GM12875 (cell line): ENCODE data around the gene C11orf54.

Experiments
- H3K4me3 ChIP-seq: one replicate; pipeline ENCODE4 v1.5.1; 2011; ENCODE audit warnings: low read depth, low read length, control low read depth
- TF ChIP-seq, protein P1 (sequence below): IDR thresholded peaks from 2 replicates; pipeline ENCODE4 v1.5.1; 2011; ENCODE audit warnings: low read depth, mild to moderate bottlenecking, control low read depth, inconsistent platforms, low read length, moderate library complexity, borderline replicate concordance; ENCODE audit not compliant: insufficient read depth

The C11orf54 gene

DNA sequence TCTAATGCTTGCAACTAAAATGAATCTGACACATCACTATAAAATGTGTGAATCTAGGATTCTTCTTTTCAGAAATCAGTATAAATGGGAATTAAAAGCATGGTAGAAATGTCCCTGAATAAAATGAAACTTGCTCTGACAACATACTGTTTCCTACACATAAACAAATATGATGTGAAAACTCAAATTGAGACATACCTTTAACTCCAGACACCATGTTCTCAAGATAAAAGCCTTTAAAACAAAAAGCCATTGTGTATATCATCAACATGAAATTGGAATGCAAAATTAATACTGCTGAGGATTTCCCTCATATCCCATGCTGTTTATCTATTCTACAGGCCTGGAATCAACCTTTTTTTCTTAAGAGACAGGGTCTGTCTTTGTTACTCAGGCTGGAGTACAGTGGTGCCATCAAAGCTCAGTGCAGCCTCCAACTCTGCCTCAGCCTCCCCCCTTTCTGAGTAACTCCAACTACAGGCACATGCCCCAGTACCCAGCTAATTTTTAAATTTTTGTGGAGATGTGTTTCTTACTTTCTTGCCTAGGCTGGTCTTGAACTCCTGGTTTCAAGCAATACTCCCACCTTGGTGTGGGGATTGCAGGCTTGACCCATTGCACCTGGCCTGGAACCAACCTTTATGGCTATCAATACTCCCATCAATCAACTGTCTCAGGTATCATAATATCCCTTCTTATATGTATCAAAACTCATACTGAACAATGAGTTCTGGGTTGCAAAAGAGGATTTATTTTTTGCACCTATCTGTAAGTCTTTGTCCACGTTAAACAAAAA lies 6.8 kb upstream of the C11orf54 start:
- TF ChIP-seq, protein P1, sequence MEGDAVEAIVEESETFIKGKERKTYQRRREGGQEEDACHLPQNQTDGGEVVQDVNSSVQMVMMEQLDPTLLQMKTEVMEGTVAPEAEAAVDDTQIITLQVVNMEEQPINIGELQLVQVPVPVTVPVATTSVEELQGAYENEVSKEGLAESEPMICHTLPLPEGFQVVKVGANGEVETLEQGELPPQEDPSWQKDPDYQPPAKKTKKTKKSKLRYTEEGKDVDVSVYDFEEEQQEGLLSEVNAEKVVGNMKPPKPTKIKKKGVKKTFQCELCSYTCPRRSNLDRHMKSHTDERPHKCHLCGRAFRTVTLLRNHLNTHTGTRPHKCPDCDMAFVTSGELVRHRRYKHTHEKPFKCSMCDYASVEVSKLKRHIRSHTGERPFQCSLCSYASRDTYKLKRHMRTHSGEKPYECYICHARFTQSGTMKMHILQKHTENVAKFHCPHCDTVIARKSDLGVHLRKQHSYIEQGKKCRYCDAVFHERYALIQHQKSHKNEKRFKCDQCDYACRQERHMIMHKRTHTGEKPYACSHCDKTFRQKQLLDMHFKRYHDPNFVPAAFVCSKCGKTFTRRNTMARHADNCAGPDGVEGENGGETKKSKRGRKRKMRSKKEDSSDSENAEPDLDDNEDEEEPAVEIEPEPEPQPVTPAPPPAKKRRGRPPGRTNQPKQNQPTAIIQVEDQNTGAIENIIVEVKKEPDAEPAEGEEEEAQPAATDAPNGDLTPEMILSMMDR: no peak
- no peak overlapping the region for H3K4me3 ChIP-seq

DNA sequence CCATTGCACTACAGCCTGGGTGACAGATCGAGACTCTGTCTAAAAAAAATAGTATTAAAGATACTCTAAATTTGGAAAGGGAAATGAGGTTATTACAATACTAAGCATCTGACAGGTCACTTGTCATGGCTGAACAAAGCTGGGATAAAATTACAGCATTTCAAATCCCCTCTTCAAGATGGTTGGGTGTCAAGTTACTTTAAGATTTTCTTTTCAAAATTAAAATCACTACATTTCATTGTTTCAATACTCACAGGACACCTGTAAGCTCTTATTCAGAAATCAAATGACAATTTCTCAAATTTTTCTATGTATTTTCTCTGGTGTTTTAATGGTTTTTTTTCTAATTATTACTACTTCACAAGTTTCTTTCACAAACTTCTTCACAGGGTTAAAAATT lies 5.8 kb upstream of the C11orf54 start:
- TF ChIP-seq, protein P1: no peak
- H3K4me3 ChIP-seq: no peak overlapping the region

DNA sequence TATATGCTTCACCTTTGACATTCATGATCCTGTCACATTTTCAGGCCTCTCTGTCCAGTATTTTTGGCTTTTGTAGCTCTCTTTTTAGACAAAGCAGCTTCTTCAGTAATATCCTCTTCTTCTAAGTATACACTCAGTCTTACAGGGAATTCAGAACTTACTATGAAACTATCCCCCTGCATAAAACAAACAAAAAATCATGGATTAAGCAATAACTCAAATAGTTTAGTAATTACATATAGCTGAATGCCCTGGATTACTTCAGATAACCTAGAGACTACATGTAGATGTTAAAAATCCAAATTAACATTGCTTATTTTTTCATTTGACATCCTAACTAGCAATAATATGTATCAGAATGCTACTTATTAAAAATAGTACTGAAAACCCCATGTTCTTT lies 5.3 kb upstream of the C11orf54 start:
- H3K4me3 ChIP-seq: no peak overlapping the region
- TF ChIP-seq, protein P1: no peak

DNA sequence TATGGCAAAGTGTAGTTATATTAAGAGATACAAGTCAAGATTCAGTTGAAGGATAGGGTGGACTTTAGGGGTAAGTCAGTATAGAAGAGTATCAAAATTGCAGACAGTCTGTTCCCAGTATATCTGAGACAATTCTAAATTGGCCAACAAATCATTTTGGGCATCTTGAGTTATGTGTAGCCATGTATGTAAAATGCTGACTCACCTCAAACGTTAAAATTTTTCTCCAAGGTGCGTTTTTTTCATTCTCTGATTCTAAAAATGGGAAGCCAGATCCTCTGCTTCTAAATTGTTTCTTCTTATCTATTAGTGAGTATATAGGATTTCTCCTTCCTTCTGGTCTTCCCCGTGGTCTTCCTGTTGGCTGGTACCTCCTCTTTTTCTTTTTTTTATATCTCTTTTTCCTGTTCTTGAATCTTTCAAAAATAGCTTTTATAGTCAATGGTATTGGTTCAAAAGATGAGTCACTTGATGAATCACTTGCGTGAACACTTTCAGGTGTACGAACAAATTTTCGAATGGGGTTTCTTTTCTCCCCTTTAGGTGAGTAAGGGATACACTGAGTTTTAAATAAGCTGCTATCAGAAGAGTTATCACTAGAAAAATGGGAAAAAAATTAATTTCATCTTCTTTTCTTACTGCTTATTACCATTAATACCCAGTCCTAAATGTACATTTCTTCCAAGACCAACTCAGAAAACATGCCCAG lies 3.4 kb upstream of the C11orf54 start:
- peak overlapping the region; percentile 68 for H3K4me3 ChIP-seq
- TF ChIP-seq, protein P1: no peak

DNA sequence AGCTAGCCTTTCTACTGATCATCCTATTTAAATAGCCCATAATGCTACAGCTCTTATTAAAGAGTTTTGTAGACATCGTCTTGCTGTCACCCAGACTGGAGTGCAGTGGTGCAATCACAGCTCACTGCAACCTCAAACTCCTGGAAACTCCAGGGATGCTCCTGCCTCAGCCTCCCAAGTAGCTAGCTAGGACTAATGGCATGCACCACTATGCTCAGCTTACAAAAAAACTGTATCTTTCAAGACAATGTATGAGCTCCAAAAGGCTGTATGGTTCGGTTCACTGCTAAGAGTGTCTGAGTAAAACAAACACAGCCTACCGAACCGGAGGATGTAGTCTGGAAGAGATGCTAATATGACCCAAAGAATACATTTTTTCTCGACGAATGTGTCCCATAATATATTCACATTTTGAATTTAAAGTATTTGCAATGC lies 2.8 kb upstream of the C11orf54 start:
- TF ChIP-seq, protein P1: no peak
- H3K4me3 ChIP-seq: peak overlapping the region; percentile 68

DNA sequence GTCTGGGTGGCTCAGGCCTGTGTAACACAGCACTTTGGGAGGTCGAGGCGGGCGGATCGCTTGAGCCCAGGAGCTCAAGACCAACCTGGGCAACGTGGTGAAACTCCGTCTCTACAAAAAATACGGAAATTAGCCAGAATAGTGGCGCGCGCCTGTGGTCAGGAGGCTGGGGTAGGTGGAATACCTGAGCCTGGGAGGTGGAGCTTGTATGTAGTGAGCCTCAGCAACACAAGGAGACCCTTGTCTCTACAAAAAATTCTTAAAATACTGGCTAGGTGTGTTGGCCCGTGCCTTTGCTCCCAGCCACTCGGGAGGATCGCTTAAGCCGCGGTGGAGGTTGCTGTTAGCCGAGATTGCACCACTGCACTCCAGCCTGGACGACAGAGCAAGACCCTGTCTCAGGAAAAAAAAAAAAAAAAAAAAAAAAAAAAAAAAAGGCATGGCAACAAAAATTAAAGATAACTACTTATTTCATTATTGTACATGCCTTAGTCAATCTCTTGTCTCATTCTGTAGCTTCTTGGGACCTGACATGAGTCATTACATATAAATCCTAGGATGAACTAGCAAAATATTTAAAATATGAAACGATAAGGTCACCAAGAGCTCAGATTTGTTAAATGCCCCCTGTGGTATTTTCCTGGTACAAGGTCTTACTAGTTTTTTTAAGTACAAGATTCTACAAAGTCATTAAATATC lies 1.3 kb upstream of the C11orf54 start:
- peak overlapping the region; percentile 68 for H3K4me3 ChIP-seq
- TF ChIP-seq, protein P1: no peak
